T47D (cell line): Measurements from ENCODE around the gene PAMR1.
"Not testable (repeated sequence)": the region's sequence is repeated elsewhere in the genome, so short reads cannot be mapped to it uniquely, and the experiment has no call there.

ENCODE experiments used
- DNase-seq, 2 experiments: peaks; one replicate each; pipeline versions ENCODE4 v3.0.0 to v3.0.0-alpha.2; 2011 to 2012; ENCODE audit warnings: low read depth in 1 of 2, low spot score in 1 of 2
- JUND ChIP-seq: IDR thresholded peaks from 2 replicates; pipeline ENCODE4 v1.6.1; 2012; ENCODE audit warnings: low read depth
- in situ Hi-C: cut with HindIII; loops from 2 replicates; pipeline ENCODE4 v1.10.0; 2016; ENCODE audit warnings: low sequenced_read_pairs, low pct_unique_long_range_greater_than_20kb

Gene PAMR1

GRCh38 chr11:35536470-35536869, 11.1 kb upstream of the PAMR1 start:
- TF ChIP-seq JUND = no peak
- in situ Hi-C loops = no loop called here
- no peak for DNase-seq

GRCh38 chr11:35531246-35531645, 5.8 kb upstream of the PAMR1 start:
- in situ Hi-C loops = no loop called here
- TF ChIP-seq JUND = no peak
- no peak for DNase-seq

GRCh38 chr11:35529971-35530495, 4.6 kb upstream of the PAMR1 start:
- DNase-seq = peak in 1 of 2 experiments; percentile 59
- in situ Hi-C loops = no loop called here

GRCh38 chr11:35526370-35526792, 965 bp upstream of the PAMR1 start:
- in situ Hi-C loops = no loop called here
- DNase-seq = no peak
- TF ChIP-seq JUND = no peak

More at GRCh38 chr11:35529971-35530495, 4.6 kb upstream of the PAMR1 start:
- no peak for TF ChIP-seq JUND

- in situ Hi-C loops = no loop called here
- DNase-seq = no peak
- no peak for TF ChIP-seq JUND
These were observed 636 bp downstream of the PAMR1 start for GRCh38 chr11:35524780-35525179.

GRCh38 chr11:35523861-35524260, 1.6 kb downstream of the PAMR1 start:
- in situ Hi-C loops = no loop called here

GRCh38 chr11:35523331-35523768, 2.1 kb downstream of the PAMR1 start:
- in situ Hi-C loops = no loop called here
- no peak for DNase-seq
- no peak for TF ChIP-seq JUND

More at GRCh38 chr11:35523861-35524260, 1.6 kb downstream of the PAMR1 start:
- DNase-seq = no peak
- no peak for TF ChIP-seq JUND

GRCh38 chr11:35522091-35522490, 3.3 kb downstream of the PAMR1 start:
- DNase-seq, in situ Hi-C loops: not testable (repeated sequence)

GRCh38 chr11:35520376-35520775, 5.0 kb downstream of the PAMR1 start:
- DNase-seq = no peak
- in situ Hi-C loops = no loop called here
- TF ChIP-seq JUND = no peak

- no peak for TF ChIP-seq JUND
- in situ Hi-C loops = no loop called here
- DNase-seq = no peak
These were observed 6.7 kb downstream of the PAMR1 start for GRCh38 chr11:35518766-35519165.

- in situ Hi-C loops = no loop called here
- no peak for DNase-seq
- no peak for TF ChIP-seq JUND
These were observed 7.9 kb downstream of the PAMR1 start for GRCh38 chr11:35517481-35517880.

- TF ChIP-seq JUND = no peak
- no peak for DNase-seq
- in situ Hi-C loops = no loop called here
These were observed 9.0 kb downstream of the PAMR1 start for GRCh38 chr11:35516403-35516802.

- TF ChIP-seq JUND = no peak
- in situ Hi-C loops = no loop called here
- DNase-seq = peak in 1 of 2 experiments; percentile 28
These were observed 10.2 kb downstream of the PAMR1 start for GRCh38 chr11:35515224-35515623.

GRCh38 chr11:35514481-35514880, 10.9 kb downstream of the PAMR1 start:
- no peak for TF ChIP-seq JUND
- DNase-seq = no peak
- in situ Hi-C loops = no loop called here

GRCh38 chr11:35511666-35512065, 13.8 kb downstream of the PAMR1 start:
- no peak for DNase-seq
- in situ Hi-C loops = no loop called here
- TF ChIP-seq JUND = no peak
